Astrocyte of the spinal cord (primary cell): Measurements from ENCODE around the gene BCL7A.
"Not testable (repeated sequence)": the region's sequence is repeated elsewhere in the genome, so short reads cannot be mapped to it uniquely, and the experiment has no call there.

ENCODE experiments used
- DNase-seq: peaks from one replicate; pipeline ENCODE4 v3.0.0; 2011; ENCODE audit warnings: low read depth, low spot score
- H3K4me3 ChIP-seq: 2 replicates; pipeline ENCODE4 v1.5.1; 2011; ENCODE audit warnings: low read depth, mild to moderate bottlenecking, low read length, moderate library complexity
- CTCF ChIP-seq: IDR thresholded peaks from 2 replicates; pipeline ENCODE4 v1.5.1; 2012; ENCODE audit warnings: low read depth, mild to moderate bottlenecking, low read length, inconsistent platforms
- in situ Hi-C: cut with HindIII; loops from 2 replicates; pipeline ENCODE4 v1.10.0; 2017; ENCODE audit warnings: low sequenced_read_pairs

The BCL7A gene

DNA sequence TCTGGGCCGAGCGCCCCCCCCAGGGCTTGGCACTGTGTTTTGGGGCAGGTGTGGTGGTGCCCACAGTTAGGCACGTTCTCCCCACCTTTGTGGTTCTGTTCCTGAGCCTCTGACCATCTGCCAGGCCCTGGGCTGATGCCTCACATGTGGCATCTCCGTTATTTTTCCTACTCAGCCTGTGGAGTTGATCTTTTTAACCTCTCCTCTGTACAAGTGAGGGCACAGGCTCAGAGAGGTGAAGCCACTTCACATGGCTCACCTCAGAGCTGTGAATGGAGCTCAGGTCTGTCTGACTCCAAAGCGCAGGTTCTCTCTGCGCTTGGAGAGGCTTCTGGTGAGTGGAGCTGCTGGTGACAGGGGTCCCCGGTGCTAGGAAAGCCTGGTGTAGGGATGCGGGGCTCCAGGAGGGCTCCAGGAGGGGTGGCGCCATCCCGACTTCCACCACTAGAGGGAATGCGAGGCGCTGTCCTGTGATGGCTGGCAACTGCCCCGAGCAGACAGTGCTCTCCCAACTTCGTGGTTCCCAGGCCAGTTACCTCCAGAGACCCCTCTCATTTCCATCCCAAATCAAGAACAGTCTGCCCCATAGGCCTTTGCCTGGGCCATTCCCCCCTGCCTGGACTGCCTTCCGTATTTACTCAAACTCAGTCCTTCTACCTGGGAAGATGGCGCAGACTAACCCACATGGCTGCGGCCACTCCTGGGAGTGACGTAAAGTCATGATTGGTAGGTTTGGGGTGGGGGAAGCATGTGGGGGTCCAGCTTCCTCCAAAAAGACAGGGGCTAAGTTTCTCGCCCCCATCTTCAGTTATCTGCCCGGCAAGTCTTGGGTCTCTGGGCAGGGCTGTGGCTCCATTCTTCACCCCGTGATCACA lies 9.9 kb downstream of the BCL7A start:
- TF ChIP-seq CTCF = peak; percentile 78
- in situ Hi-C loops = no loop called here
- H3K4me3 ChIP-seq = no peak overlapping the region
- no peak for DNase-seq

DNA sequence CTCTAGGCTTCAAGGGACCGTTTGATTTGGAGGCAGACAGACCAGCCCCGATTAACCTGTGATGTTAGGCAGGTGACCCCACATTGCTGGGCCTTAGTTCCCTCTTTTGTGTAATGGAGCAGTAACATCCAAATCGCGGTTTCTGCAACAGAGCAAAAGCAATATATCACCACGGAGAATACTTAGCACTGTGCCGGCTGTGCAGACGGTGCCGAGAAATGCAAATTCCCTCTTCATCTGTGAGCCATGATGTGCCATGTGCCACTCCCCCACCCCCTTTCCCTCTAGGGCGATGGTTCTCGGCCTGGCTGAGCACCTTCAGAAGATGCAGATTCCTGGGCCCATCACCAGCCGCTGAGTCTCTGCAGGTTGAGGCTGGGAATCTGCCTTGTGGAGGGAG lies 10.9 kb downstream of the BCL7A start:
- TF ChIP-seq CTCF = no peak
- H3K4me3 ChIP-seq = no peak overlapping the region
- in situ Hi-C loops = no loop called here
- no peak for DNase-seq

DNA sequence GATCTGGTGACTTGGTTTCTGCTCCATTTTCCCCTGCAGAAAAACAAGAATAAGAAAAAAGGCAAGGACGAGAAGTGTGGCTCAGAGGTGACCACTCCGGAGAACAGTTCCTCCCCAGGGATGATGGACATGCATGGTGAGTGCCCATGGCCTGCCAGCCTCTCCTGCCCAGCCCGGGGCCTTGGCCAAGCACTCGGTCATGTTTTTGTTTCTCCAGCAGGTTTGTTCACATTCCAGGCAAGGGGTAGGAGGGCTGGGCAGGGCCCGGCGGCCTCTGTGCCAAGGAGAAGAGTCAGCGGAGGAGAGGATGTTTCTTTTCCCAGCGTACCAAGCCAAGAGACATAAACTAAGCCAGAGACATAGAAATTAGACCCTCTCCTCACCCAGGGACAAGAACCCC lies 13.6 kb downstream of the BCL7A start:
- no peak for TF ChIP-seq CTCF
- in situ Hi-C loops = no loop called here
- DNase-seq = no peak
- no peak overlapping the region for H3K4me3 ChIP-seq

- no peak overlapping the region for H3K4me3 ChIP-seq
- no peak for TF ChIP-seq CTCF
- in situ Hi-C loops = no loop called here
- DNase-seq = no peak
Observed at GRCh38 chr12:122036153-122036552, 14.5 kb downstream of the BCL7A start.

GRCh38 chr12:122040579-122041386 lies 19.1 kb downstream of the BCL7A start:
- no peak for DNase-seq
- in situ Hi-C loops = no loop called here
- TF ChIP-seq CTCF = no peak
- H3K4me3 ChIP-seq = no peak overlapping the region

DNA sequence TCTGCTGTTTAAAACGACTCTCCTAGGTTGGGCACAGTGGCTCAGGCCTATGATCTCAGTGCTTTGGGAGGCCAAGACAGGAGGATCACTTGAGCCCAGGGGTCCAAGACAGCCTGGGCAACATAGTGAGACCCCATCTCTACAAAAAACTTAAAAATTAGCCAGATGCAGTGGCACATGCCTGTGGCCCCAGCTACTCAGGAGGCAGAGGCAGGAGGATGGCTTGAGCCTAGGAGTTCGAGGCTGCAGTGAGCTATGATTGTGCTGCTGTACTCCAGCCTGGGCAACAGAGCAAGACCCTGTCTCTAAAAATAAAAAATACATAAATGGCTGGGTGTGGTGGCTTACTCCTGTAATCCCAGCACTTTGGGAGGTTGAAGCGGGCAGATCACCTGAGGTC lies 19.8 kb downstream of the BCL7A start:
- in situ Hi-C loops, DNase-seq, H3K4me3 ChIP-seq: not testable (repeated sequence)

GRCh38 chr12:122042910-122043309 lies 21.2 kb downstream of the BCL7A start:
- no peak for DNase-seq
- H3K4me3 ChIP-seq = no peak overlapping the region
- in situ Hi-C loops = no loop called here
- no peak for TF ChIP-seq CTCF
